KG1 (cell line): Measurements from ENCODE around the gene CCDC24.

Experiments
- DNase-seq: peaks from one replicate; lab custom pipeline; 2025; lab: John Stamatoyannopoulos, UW

The CCDC24 gene

GRCh38 chr1:43980255-43981134 is 10.9 kb upstream of the CCDC24 start:
- DNase-seq, result no peak

- no peak for DNase-seq
These were observed 10.3 kb upstream of the CCDC24 start for GRCh38 chr1:43981135-43981491.

DNA sequence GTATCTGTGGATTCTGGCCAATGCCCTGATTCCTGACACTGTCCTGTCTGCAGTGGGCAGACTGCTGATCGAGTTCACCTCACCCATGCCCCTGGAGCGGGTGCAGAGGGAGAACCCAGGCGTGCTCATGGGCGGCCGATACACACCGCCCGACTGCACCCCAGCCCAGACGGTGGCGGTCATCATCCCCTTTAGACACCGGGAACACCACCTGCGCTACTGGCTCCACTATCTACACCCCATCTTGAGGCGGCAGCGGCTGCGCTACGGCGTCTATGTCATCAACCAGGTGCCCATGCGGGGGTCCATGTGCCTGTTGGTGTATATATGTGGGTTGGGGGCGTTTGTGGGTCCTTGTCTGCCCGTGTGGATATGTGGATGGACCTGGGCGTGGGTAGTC is 9.8 kb upstream of the CCDC24 start:
- DNase-seq, result no peak

- DNase-seq, result no peak
These were observed 9.2 kb upstream of the CCDC24 start for GRCh38 chr1:43982241-43982640.

DNA sequence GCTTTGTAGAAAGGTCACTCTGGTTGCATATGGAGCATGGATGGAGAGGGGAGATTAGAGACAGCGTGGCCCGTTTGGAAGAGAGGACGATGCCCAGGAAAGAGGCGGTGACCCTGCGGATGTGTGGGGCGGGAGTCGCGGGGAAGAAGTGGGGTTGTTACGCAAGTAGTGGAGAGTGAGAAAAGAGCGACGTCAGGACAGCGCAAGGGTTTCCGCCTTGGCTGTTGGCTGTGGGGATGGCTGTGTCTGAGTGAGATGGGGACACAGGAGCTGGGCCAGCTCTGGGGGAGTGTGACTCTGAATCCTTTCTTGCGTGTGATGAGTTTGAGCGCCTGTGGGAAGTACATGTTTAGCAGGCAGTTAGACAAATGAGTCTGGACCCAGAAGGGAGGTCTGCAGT is 8.6 kb upstream of the CCDC24 start:
- DNase-seq, result no peak

DNA sequence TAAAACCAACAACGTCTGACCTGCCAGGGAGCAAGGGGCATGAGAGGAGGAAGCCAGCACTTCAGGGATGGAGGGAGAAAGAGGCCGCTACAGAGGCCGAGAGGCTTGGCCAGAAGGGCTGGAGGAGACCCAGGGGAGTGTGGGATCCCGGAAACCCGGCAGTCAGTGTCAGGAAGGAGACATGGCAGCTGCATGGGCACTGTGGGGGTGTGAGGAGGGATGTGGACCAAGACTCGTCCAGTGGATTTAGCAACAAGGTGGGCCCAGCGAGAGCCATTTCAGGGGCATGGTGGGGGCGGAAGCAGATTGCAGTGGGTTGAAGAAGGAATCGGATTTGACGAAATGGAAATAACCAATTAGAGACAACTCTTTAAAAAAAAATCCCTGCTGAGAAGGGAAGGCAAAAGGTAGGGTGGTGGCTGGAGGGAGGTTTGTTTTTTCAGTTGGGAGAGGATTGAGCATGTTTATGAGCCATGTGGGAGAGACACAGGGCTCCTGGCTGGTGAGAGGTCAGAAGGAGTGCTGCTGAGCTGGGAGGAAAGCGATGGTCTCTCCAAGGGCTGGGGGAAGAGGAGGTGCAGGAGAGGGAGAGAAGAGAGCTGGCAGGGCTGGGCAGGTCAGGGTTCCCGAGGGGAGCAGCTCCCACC is 8.0 kb upstream of the CCDC24 start:
- no peak for DNase-seq

DNA sequence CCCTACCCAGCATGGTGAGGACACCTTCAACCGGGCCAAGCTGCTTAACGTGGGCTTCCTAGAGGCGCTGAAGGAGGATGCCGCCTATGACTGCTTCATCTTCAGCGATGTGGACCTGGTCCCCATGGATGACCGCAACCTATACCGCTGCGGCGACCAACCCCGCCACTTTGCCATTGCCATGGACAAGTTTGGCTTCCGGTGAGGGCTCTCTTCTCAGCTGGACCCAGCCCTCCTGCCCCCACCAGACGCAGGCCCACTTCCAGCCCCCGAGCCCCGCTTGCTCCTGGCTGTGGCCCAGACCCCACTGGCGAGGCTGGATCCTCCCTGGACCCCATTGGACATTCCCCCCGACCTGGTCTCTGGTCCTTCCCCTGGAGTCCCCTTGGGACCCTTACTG is 6.5 kb upstream of the CCDC24 start:
- DNase-seq, result no peak

DNA sequence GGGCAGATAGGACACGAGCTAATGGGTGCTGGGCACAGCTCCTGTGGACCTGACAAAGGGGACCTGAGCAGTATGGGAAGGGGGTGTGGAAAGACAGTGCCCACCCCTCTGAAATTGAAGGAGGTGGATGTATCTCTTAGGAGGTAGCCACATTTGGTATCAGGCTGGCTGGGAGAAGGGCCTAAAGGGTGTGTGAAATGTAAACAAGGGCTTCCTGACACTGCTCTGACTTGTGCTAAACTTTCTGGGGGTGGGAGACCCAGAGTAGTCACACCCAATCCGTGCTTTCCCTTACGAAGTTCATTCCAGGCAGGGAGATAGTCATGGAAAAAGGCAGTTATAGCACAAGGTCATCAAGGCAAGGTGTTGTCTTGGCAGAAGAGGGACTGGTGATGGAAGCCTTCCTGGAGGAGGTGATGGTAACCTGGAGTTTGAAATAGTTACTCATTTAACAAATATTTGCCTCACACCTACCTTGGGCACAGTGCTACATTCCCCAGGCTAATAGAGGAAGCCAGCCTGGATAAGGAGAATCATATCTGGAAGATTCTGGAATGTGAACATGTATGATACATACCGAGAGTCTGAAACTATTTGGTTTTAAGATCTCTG is 5.3 kb upstream of the CCDC24 start:
- no peak for DNase-seq

DNA sequence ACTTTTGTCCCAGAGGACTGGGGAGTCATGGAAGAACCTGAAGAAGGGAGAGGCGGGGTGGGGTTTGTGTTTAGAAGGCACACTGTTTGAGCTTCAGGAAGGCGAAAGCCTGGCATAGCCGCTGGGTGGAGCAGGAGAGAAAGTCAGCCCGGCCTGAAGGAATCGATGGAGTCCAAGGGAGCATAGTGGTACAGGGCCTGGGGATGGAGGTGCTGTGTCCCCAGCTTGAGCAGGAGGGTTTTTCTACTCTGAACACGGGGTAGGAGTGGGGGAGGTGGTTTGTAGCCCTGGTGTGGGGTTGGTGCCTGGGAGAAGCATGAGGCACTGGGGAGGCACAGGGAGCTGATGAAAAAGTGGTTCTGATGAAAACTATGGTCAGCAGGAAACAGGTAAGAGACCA is 4.7 kb upstream of the CCDC24 start:
- DNase-seq, result no peak

GRCh38 chr1:43987159-43987902 is 4.1 kb upstream of the CCDC24 start:
- DNase-seq, result no peak

GRCh38 chr1:43990271-43991199 is 864 bp upstream of the CCDC24 start:
- no peak for DNase-seq

DNA sequence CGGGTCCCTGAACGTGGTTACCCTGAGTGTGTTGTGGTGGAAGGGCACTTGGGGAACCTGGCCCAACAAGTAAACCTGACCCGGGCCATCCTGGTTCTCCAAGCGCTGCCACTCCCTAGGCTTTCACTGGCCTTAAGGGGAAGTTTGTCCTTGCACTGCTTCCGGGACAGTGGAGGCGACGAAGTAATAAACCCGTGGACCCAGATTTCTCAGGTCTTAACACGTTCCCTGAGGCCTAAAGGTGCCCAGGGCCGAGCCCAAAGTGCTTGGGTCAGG is 261 bp upstream of the CCDC24 start:
- no peak for DNase-seq

- DNase-seq, result no peak
These were observed 1.0 kb downstream of the CCDC24 start for GRCh38 chr1:43992232-43992995.

DNA sequence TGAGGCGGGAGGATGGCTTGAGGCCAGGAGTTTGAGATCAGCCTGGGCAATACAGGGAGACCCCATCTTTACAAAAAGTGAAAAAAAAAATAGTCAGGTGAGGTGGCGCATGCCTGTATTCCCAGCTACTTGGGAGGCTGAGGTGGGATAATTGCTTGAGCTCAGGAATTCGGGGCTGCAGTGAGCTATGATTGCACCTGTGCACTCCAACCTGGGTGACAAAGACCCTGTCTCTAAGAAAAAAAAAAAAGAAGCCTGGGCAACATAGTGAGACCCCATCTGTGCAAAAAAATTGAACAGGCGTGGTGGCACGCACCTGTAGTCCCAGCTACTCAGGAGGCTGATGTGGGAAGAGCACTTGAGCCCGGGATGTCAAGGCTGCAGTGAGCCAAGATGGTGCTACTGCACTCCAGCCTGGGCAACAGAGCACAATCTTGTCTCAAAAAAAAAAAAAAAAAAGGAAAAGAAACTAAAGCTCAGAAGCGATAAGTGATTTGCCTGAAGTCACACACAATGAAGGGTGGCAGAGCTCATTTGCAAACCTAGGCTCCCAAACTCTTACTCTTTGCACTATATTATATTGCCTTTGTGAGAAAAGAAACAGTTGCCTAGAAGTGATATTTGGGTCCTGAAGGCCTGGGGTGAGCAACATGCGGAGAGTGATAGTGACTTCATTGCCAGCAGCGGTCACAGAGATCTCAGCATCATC is 2.0 kb downstream of the CCDC24 start:
- no peak for DNase-seq

DNA sequence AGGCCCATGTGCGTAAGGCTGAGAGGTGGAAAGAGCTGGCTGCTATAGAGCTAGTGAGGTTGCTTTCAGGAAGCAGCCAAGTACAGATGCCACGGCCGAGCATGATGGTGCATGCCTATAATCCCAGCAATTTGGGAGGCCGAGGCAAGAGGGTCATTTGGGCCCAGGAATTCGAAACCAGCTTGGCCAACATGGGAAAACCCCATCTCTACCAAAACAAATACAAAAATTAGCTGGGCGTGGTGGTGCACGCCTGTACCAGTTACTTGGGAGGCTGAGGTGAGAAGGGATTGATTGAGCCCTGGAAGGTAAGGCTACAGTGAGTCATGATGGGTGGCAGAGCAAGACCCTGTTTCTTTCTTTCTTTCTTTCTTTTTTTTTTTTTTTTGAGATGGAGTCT is 2.7 kb downstream of the CCDC24 start:
- no peak for DNase-seq

DNA sequence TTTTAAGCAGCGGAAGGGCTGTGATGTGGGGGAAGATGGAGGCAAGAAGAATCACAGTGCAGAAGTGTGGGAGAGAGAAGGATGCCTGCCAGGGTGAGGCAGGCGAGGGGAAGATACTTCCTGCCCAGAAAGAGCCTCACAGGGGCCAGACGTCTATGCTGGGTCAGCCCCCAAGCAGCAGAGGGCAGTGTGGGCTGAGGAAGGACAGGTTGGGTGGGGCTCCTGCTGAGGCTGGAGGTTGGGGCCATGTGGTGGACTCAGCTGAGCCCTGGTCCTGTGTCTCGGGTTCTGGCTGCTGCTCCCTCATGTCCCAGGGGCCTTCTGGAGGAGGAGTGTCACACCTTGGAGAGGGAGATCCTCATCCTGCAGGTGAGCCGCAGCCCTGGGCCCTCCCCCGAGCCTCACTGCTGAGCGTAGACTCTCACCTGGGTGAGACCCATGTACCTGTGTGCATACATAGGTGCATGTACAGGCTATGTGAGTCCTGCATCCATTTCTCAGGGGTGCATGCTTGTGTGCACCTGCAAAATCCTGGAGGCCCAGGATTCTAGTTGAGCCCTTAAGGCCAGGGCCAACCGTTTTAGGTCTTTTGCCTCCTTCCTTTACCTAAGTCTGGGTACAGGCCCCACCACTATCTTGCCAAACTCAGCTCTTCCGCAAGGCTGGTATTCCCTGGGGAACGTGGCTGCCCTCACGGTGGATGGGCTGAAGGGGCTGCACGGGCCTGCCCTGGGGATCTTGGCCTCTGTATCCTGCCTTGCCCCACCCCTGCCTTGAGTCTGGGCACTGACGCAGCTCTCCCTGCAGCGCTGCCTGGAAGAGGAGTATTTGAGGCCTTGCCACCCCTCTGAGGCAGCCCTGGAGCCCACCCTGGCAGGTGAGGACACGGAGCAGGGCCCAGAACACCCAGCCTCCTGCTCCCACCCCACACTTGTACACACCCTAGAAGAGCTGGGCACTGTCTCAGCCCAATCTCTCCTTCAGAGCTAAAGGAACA is 3.7 kb downstream of the CCDC24 start:
- DNase-seq, result no peak

- DNase-seq, result no peak
These were observed 4.8 kb downstream of the CCDC24 start for GRCh38 chr1:43995984-43996732.

DNA sequence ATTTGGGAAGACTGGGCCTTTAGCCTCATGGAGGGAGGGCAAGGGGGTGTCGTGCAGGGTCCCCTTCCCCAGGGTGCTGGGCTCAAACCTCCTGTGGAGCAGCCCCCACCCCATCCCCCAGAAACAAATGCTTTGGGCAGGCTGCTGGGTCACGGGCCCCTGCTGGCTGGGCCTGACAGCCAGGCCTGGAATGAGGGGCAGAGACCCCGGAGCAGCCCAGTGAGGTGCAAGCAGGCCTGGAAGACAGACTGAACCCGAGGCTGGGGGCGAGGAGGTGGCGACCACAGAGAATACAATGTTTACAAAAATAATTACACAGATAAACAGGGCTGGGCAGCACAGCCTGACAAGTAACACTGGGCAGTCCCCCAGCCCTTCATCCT is 5.3 kb downstream of the CCDC24 start:
- DNase-seq, result no peak
